Nephron progenitor cell (in vitro differentiated cells): ENCODE results near the gene CNFN.
A peak's percentile ranks its signal among the peaks of the same experiment; 100 is the strongest.

Experiments used
- DNase-seq: peaks from one replicate; pipeline ENCODE4 v3.0.0; 2021
- H3K27ac Mint-ChIP-seq: 2 replicates; pipeline ENCODE4 v1.8.0; 2021; ENCODE audit warnings: mild to moderate bottlenecking, moderate library complexity, mixed read lengths
- H3K27me3 Mint-ChIP-seq: 2 replicates; pipeline ENCODE4 v1.8.0; 2021; ENCODE audit warnings: mild to moderate bottlenecking, low read depth, mixed read lengths; ENCODE audit not compliant: poor library complexity
- H3K36me3 Mint-ChIP-seq: 2 replicates; pipeline ENCODE4 v1.8.0; 2021; ENCODE audit warnings: low read depth, mixed read lengths
- H3K4me1 Mint-ChIP-seq: 2 replicates; pipeline ENCODE4 v1.8.0; 2021; ENCODE audit warnings: mixed read lengths
- H3K4me3 Mint-ChIP-seq: 2 replicates; pipeline ENCODE4 v1.8.0; 2021; ENCODE audit warnings: mild to moderate bottlenecking, moderate library complexity, mixed read lengths
- H3K9me3 Mint-ChIP-seq: 2 replicates; pipeline ENCODE4 v1.8.0; 2021; ENCODE audit warnings: mild to moderate bottlenecking, moderate library complexity, mixed read lengths
- CTCF ChIP-seq: fragments of 200-600 bp; sonication (generic); IDR thresholded peaks from 2 replicates; pipeline ENCODE4 v1.5.0; 2021; ENCODE audit warnings: antibody characterized with exemption

CNFN gene

GRCh38 chr19:42355896-42356295 lies 34.2 kb downstream of the CNFN start:
- Mint-ChIP-seq H3K27me3 (no peaks in the 10 kb centered on the region), H3K4me3 (no peak overlapping the region), H3K36me3 (peaks cover 30% of the 10 kb centered on the region), H3K9me3 (no peaks in the 10 kb centered on the region), H3K4me1 (peaks cover 29% of the 10 kb centered on the region), H3K27ac (no peak overlapping the region)
- no peak for TF ChIP-seq CTCF
- no peak for DNase-seq

- no peaks in the 10 kb centered on the region for H3K27me3 Mint-ChIP-seq
- peaks cover 18% of the 10 kb centered on the region for H3K4me1 Mint-ChIP-seq
- H3K9me3 Mint-ChIP-seq, result no peaks in the 10 kb centered on the region
- no peak for DNase-seq
- H3K4me3 Mint-ChIP-seq, result no peak overlapping the region
- no peak overlapping the region for H3K27ac Mint-ChIP-seq
- TF ChIP-seq CTCF, result no peak
- H3K36me3 Mint-ChIP-seq, result peaks cover 19% of the 10 kb centered on the region
Measured at GRCh38 chr19:42353341-42354015, 36.6 kb downstream of the CNFN start.

- Mint-ChIP-seq H3K4me3 (no peak overlapping the region), H3K27ac (peak overlapping the region; percentile 48), H3K4me1 (peaks cover 9% of the 10 kb centered on the region), H3K36me3 (peaks cover 20% of the 10 kb centered on the region), H3K9me3 (no peaks in the 10 kb centered on the region), H3K27me3 (no peaks in the 10 kb centered on the region)
- no peak for TF ChIP-seq CTCF
- no peak for DNase-seq
Measured at GRCh38 chr19:42352301-42353259, 37.5 kb downstream of the CNFN start.

GRCh38 chr19:42351079-42351735 lies 38.9 kb downstream of the CNFN start:
- H3K27ac Mint-ChIP-seq, result peak overlapping the region; percentile 75

GRCh38 chr19:42350417-42350816 lies 39.7 kb downstream of the CNFN start:
- no peaks in the 10 kb centered on the region for H3K9me3 Mint-ChIP-seq
- no peak overlapping the region for H3K4me3 Mint-ChIP-seq
- H3K27me3 Mint-ChIP-seq, result no peaks in the 10 kb centered on the region
- no peak overlapping the region for H3K27ac Mint-ChIP-seq
- TF ChIP-seq CTCF, result no peak
- DNase-seq, result no peak
- H3K36me3 Mint-ChIP-seq, result peaks cover 28% of the 10 kb centered on the region
- H3K4me1 Mint-ChIP-seq, result peaks cover 7% of the 10 kb centered on the region

More at GRCh38 chr19:42351079-42351735, 38.9 kb downstream of the CNFN start:
- TF ChIP-seq CTCF, result no peak
- Mint-ChIP-seq H3K27me3 (no peaks in the 10 kb centered on the region), H3K4me1 (peaks cover 7% of the 10 kb centered on the region), H3K9me3 (no peaks in the 10 kb centered on the region), H3K36me3 (peaks cover 25% of the 10 kb centered on the region), H3K4me3 (no peak overlapping the region)
- DNase-seq, result no peak
